ENCODE data around the gene TRAPPC14. TPM values are rescaled to one million over a fixed set of nuclear protein-coding genes. Genes with fewer than 3 reads are reported as not detected.
"Not testable (repeated sequence)": the region's sequence is repeated elsewhere in the genome, so short reads cannot be mapped to it uniquely, and the experiment has no call there.

TRAPPC14 gene
- total and polyA plus RNA-seq, 2 experiments from 2014 or later = 5.8 to 7.0 TPM

GRCh38 chr7:100147278-100147677 lies 11.2 kb downstream of the TRAPPC14 start:
- Histone ChIP-seq H3K4me1 (ENCODE audit: insufficient read depth) (peaks cover 12% of the 10 kb centered on the region; the same call in 1 of the 2 replicates), H3K9ac (no peak overlapping the region), H3K27ac (no peak overlapping the region), H3K4me3 (no peak overlapping the region), H3K79me2 (ENCODE audit: insufficient read depth) (peaks cover 28% of the 10 kb centered on the region), H3K4me2 (ENCODE audit: unreplicated experiment) (no peak overlapping the region), H2AFZ (no peak overlapping the region; the same call in 1 of the 2 replicates), H4K20me1 (ENCODE audit: insufficient read depth) (no peaks in the 10 kb centered on the region), H3K9me2 (ENCODE audit: insufficient read depth) (no peaks in the 10 kb centered on the region), H3K27me3 (replicated peaks; ENCODE audit: insufficient read depth) (no peaks in the 10 kb centered on the region), H3K36me3 (ENCODE audit: low read depth) (no peaks in the 10 kb centered on the region), H3K9me3 (ENCODE audit: low read depth) (no peaks in the 10 kb centered on the region), H3F3A (ENCODE audit: insufficient read depth) (peaks cover 5% of the 10 kb centered on the region)
- DNase-seq = no peak
- no peak for TF ChIP-seq EZH2phosphoT487 (IDR thresholded peaks at IDR 0.05; ENCODE audit: insufficient read depth, low read depth)
- TF ChIP-seq EZH2 (IDR thresholded peaks at IDR 0.05; ENCODE audit: insufficient read depth, poor library complexity, severe bottlenecking) = no peak
- in situ Hi-C loops (cut with MboI) = no loop called here
- WGBS, 2 experiments (ENCODE audit: low coverage in 1 of 2, low lambda C conversion rate in 2 of 2, missing lambda C conversion rate in 2 of 2) = 62 to 66% methylated on average over 2 of the region's 2 CpGs

- H3K27me3 ChIP-seq (replicated peaks; ENCODE audit: insufficient read depth); H3K27ac ChIP-seq; H3K9me3 ChIP-seq (ENCODE audit: low read depth); H3K9me2 ChIP-seq (ENCODE audit: insufficient read depth); H4K20me1 ChIP-seq (ENCODE audit: insufficient read depth); H3K4me3 ChIP-seq; in situ Hi-C loops (cut with MboI); H3K36me3 ChIP-seq (ENCODE audit: low read depth); H2AFZ ChIP-seq; H3K9ac ChIP-seq; H3F3A ChIP-seq (ENCODE audit: insufficient read depth); H3K4me2 ChIP-seq (ENCODE audit: unreplicated experiment): not testable (repeated sequence)
- peak; percentile 72 for DNase-seq
- Histone ChIP-seq H3K4me1 (ENCODE audit: insufficient read depth) (peaks cover 12% of the 10 kb centered on the region; the same call in 1 of the 2 replicates), H3K79me2 (ENCODE audit: insufficient read depth) (peaks cover 22% of the 10 kb centered on the region)
- WGBS, 2 experiments (ENCODE audit: low coverage in 1 of 2, low lambda C conversion rate in 2 of 2, missing lambda C conversion rate in 2 of 2) = 42 to 47% methylated on average over 4 of the region's 4 CpGs
Observed at GRCh38 chr7:100146350-100146749, 12.2 kb downstream of the TRAPPC14 start.

- H3K36me3 ChIP-seq (ENCODE audit: low read depth) = no peaks in the 10 kb centered on the region
- H3K4me3 ChIP-seq = no peak overlapping the region
- H3K9ac ChIP-seq = no peak overlapping the region
- no peaks in the 10 kb centered on the region for H3K4me1 ChIP-seq (ENCODE audit: insufficient read depth)
- no peaks in the 10 kb centered on the region for H3K9me2 ChIP-seq (ENCODE audit: insufficient read depth)
- H3K27ac ChIP-seq = no peak overlapping the region
- no peak for DNase-seq
- in situ Hi-C loops (cut with MboI) = no loop called here
- H3F3A ChIP-seq (ENCODE audit: insufficient read depth) = peaks cover 5% of the 10 kb centered on the region
- WGBS, 2 experiments (ENCODE audit: low coverage in 1 of 2, low lambda C conversion rate in 2 of 2, missing lambda C conversion rate in 2 of 2) = 69 to 77% methylated on average over 3 of the region's 3 CpGs
- no peak overlapping the region for H2AFZ ChIP-seq
- no peaks in the 10 kb centered on the region for H3K9me3 ChIP-seq (ENCODE audit: low read depth)
- no peak for TF ChIP-seq EZH2phosphoT487 (IDR thresholded peaks at IDR 0.05; ENCODE audit: insufficient read depth, low read depth)
- TF ChIP-seq EZH2 (IDR thresholded peaks at IDR 0.05; ENCODE audit: insufficient read depth, poor library complexity, severe bottlenecking) = no peak
- no peaks in the 10 kb centered on the region for H3K79me2 ChIP-seq (ENCODE audit: insufficient read depth)
- no peaks in the 10 kb centered on the region for H3K27me3 ChIP-seq (replicated peaks; ENCODE audit: insufficient read depth)
- no peak overlapping the region for H3K4me2 ChIP-seq (ENCODE audit: unreplicated experiment)
- H4K20me1 ChIP-seq (ENCODE audit: insufficient read depth) = no peaks in the 10 kb centered on the region
Observed at GRCh38 chr7:100142461-100142860, 16.1 kb downstream of the TRAPPC14 start.

- no peaks in the 10 kb centered on the region for H3K79me2 ChIP-seq (ENCODE audit: insufficient read depth)
- no peak for DNase-seq
- H3K9me3 ChIP-seq (ENCODE audit: low read depth) = no peaks in the 10 kb centered on the region
- TF ChIP-seq EZH2 (IDR thresholded peaks at IDR 0.05; ENCODE audit: insufficient read depth, poor library complexity, severe bottlenecking) = no peak
- no peaks in the 10 kb centered on the region for H3K27me3 ChIP-seq (replicated peaks; ENCODE audit: insufficient read depth)
- H4K20me1 ChIP-seq (ENCODE audit: insufficient read depth) = no peaks in the 10 kb centered on the region
- in situ Hi-C loops (cut with MboI) = no loop called here
- H3K9me2 ChIP-seq (ENCODE audit: insufficient read depth) = no peaks in the 10 kb centered on the region
- no peak overlapping the region for H3K27ac ChIP-seq
- peaks cover 2% of the 10 kb centered on the region for H3F3A ChIP-seq (ENCODE audit: insufficient read depth)
- no peak overlapping the region for H3K4me2 ChIP-seq (ENCODE audit: unreplicated experiment)
- WGBS, 2 experiments (ENCODE audit: low coverage in 1 of 2, low lambda C conversion rate in 2 of 2, missing lambda C conversion rate in 2 of 2) = 82 to 83% methylated on average over 3 of the region's 3 CpGs
- H3K9ac ChIP-seq = no peak overlapping the region
- H3K36me3 ChIP-seq (ENCODE audit: low read depth) = no peaks in the 10 kb centered on the region
- H3K4me1 ChIP-seq (ENCODE audit: insufficient read depth) = no peaks in the 10 kb centered on the region
- no peak overlapping the region for H3K4me3 ChIP-seq
- no peak overlapping the region for H2AFZ ChIP-seq
Observed at GRCh38 chr7:100141555-100141949, 17.0 kb downstream of the TRAPPC14 start.

Measured in GM23248 (cell line).